CD4-positive, alpha-beta T cell treated with Interleukin-6 at 100 ng/mL for 8 hours (primary cell): ENCODE results near the gene BAHCC1.

Experiments
- DNase-seq: peaks from one replicate; pipeline ENCODE4 v3.0.0-alpha.2; 2020; ENCODE audit warnings: mixed read lengths, low spot score

Gene BAHCC1

GRCh38 chr17:81386646-81387099 lies 8.6 kb upstream of the BAHCC1 start:
- no peak for DNase-seq

GRCh38 chr17:81387100-81388090 lies 7.9 kb upstream of the BAHCC1 start:
- peak; percentile 16 for DNase-seq

GRCh38 chr17:81388091-81388611 lies 7.1 kb upstream of the BAHCC1 start:
- no peak for DNase-seq

GRCh38 chr17:81388612-81389367 lies 6.5 kb upstream of the BAHCC1 start:
- no peak for DNase-seq

- no peak for DNase-seq
These were observed 5.7 kb upstream of the BAHCC1 start for GRCh38 chr17:81389585-81389984.

GRCh38 chr17:81390029-81390872 lies 5.0 kb upstream of the BAHCC1 start:
- DNase-seq, result no peak

- no peak for DNase-seq
These were observed 4.4 kb upstream of the BAHCC1 start for GRCh38 chr17:81390873-81391255.

- no peak for DNase-seq
These were observed 3.8 kb upstream of the BAHCC1 start for GRCh38 chr17:81391293-81391935.

- DNase-seq, result no peak
These were observed 3.0 kb upstream of the BAHCC1 start for GRCh38 chr17:81391936-81392908.

GRCh38 chr17:81392909-81393654 lies 2.2 kb upstream of the BAHCC1 start:
- DNase-seq, result no peak

- peak; percentile 39 for DNase-seq
These were observed 1.4 kb upstream of the BAHCC1 start for GRCh38 chr17:81393684-81394376.

GRCh38 chr17:81394377-81394920 lies 808 bp upstream of the BAHCC1 start:
- no peak for DNase-seq

GRCh38 chr17:81395600-81396277 lies 482 bp downstream of the BAHCC1 start:
- DNase-seq, result no peak

GRCh38 chr17:81396278-81396721 lies 1.0 kb downstream of the BAHCC1 start:
- DNase-seq, result no peak

GRCh38 chr17:81396722-81397313 lies 1.6 kb downstream of the BAHCC1 start:
- DNase-seq, result peak; percentile 15

- DNase-seq, result no peak
These were observed 2.3 kb downstream of the BAHCC1 start for GRCh38 chr17:81397314-81398175.
